NCI-H82 treated with DMSO at 0.1 percent for 48 hours (cell line): ENCODE results near the gene SEC14L1.
"Not testable (repeated sequence)": the region's sequence is repeated elsewhere in the genome, so short reads cannot be mapped to it uniquely, and the experiment has no call there.

Experiments
- DNase-seq: peaks from one replicate; lab custom pipeline; 2025; ENCODE audit not compliant: unreplicated experiment; lab: John Stamatoyannopoulos, UW

Gene SEC14L1

GRCh38 chr17:77115947-77116346, 24.8 kb upstream of the SEC14L1 start:
- no peak for DNase-seq

- DNase-seq, result no peak
These were observed 24.4 kb upstream of the SEC14L1 start for GRCh38 chr17:77116371-77116860.

DNA sequence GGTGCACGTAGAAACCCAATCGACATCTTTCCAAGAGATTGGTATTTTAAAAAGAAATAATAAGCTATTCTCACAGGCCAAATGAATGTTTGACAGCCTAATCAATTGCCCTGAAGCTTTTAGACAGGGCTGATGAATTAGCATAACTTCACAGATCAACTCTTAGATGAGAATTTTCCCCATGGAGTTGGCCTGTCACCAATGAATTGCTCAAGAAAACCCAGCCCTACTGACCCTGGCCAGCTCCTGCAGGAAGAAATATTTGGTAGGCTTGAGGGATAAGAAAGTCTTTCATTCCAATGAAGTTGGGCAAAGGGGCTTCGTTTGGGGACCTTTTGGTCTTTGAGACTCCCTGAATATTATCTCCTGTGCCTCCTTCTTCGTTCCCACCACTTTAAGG, 23.4 kb upstream of the SEC14L1 start:
- DNase-seq, result no peak

- no peak for DNase-seq
These were observed 22.4 kb upstream of the SEC14L1 start for GRCh38 chr17:77118251-77118928.

GRCh38 chr17:77119668-77120301, 21.0 kb upstream of the SEC14L1 start:
- no peak for DNase-seq

- no peak for DNase-seq
These were observed 19.9 kb upstream of the SEC14L1 start for GRCh38 chr17:77120868-77121267.

DNA sequence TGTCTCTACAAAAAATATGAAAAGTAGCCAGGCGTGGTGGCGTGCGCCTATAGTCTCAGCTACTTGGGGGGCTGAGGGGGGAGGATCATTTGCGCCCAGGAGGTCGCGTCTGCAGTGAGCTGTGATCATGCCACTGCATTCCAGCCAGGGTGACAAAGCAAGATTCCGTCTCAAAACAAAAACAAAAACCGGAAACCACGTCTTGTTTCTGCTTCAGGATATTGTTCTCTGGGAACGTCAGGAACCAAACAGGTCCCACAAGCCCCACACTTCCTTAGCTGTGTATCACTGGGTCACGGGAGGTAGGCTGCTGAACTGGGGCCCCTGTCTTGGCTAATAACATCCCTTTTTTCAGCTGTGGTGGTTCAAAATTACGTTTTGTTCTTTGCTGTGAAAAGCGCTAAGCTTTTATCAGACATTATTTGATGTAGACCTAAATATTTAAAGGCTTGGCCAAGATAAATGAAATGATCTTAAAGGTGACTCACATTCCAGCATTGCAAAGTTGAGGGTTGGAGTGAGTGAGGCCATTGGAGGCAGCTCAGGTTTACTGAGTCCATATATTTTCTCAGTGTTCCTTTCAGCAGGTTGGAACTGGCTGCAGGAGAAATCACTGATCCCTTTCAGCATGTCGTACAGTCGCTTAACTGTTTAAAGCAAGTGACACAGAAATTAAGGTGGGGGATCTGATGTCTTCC, 16.4 kb upstream of the SEC14L1 start:
- DNase-seq, result no peak

DNA sequence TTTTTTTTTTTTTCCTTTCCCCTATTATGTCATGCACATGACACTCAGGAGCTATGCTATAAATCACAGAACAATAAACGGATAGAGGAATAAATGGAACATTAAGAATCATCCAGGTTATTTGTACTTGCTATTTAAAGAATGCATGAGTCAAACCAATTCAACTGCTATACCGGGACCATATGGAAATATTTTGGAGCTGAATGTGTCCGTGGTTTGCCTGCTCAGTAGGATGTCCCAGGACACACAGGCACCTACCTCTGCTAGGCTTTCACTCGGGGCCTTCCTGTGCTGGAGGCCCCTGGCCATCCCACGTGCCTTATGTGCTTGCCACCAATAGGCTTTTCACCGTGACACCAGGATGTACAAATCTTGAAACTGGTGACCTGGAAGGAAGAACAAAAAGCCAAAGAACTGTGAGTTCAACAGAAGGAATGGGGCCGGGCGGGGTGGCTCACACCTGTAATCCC, 15.3 kb upstream of the SEC14L1 start:
- DNase-seq, result no peak

- DNase-seq, result no peak
These were observed 14.2 kb upstream of the SEC14L1 start for GRCh38 chr17:77126519-77126918.

DNA sequence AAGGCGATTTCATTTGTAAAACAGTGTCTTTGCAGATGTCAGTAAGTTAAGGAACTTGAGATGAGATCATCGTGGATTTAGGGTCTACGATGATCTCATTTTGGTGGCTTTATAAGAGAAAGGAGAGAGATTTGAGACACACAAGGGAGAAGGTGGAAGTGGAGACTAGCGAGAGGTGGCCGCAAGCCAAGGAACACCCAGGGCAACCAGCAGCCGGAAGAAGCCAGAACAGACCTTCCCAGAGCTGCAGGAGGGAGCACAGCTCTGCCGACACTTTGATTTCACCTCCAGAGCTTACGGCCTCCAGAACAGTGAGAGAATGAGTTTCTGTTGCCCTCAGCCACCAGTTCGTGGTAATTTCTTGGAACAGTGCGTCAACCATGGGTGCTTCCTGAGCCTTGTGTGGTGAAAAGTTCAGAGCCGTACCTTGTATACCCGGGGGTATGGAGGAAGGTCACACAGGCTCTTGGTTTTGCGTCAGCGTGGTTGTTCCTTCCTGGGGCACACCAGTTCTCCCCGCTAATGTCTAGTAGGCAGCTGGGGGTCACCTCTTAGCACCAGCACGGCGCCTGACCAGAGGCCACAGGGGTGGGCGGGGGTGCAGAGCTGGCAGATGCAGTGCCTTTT, 12.9 kb upstream of the SEC14L1 start:
- DNase-seq, result no peak

- DNase-seq, result no peak
These were observed 11.7 kb upstream of the SEC14L1 start for GRCh38 chr17:77128896-77129567.

- DNase-seq, result no peak
These were observed 11.0 kb upstream of the SEC14L1 start for GRCh38 chr17:77129568-77130301.

GRCh38 chr17:77130525-77130924, 10.2 kb upstream of the SEC14L1 start:
- no peak for DNase-seq

GRCh38 chr17:77131904-77132303, 8.9 kb upstream of the SEC14L1 start:
- no peak for DNase-seq

GRCh38 chr17:77132411-77133086, 8.2 kb upstream of the SEC14L1 start:
- no peak for DNase-seq

GRCh38 chr17:77133087-77133638, 7.6 kb upstream of the SEC14L1 start:
- DNase-seq, result no peak

- DNase-seq, result no peak
These were observed 4.4 kb upstream of the SEC14L1 start for GRCh38 chr17:77136420-77136767.

GRCh38 chr17:77137111-77137510, 3.7 kb upstream of the SEC14L1 start:
- no peak for DNase-seq

GRCh38 chr17:77137886-77138285, 2.9 kb upstream of the SEC14L1 start:
- DNase-seq, result not testable (repeated sequence)
